ENCODE measurements around the gene RGPD3. TPM values are rescaled to one million over a fixed set of nuclear protein-coding genes. Genes with fewer than 3 reads are reported as not detected.

Gene RGPD3
- total and polyA plus RNA-seq, 2 donors (not counting 1 experiment from before 2014, with no cell fraction given): 0.16 to 0.37 TPM

DNA sequence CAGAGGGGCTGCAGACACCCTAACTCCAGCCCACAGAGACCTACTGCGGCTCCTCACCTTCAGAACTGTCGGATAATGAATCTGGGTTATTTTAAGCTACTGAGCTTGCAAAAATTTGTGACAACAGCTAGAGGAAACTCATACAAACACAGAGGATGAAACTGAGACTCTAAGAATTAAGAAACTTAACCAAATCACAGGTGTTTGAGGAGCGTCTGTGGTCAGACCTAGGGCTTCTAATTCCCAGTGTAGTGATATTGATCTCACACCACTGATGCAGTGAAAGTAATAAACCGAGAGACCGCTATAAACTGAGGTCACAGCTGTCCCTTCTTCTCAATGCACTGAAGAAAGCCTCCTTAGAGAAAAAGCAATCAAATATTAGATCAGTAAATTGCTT is 110.1 kb downstream of the RGPD3 start:
- H3K27me3 Mint-ChIP-seq: peaks cover 22% of the 10 kb centered on the region
- whole genome bisulfite sequencing (ENCODE audit: insufficient coverage): 72% methylated on average over 3 of the region's 5 CpGs
- no peaks in the 10 kb centered on the region for H3K79me2 ChIP-seq (ENCODE audit: control insufficient read depth, insufficient read depth, low read length)
- no peaks in the 10 kb centered on the region for H3K36me3 ChIP-seq (replicated peaks in 1 of 2; ENCODE audit: control extremely low read depth in 1 of 2, control insufficient read depth in 1 of 2, extremely low read depth in 1 of 2, insufficient read depth in 2 of 2, low read length in 1 of 2)
- ATAC-seq (ENCODE audit: low read depth) (no peak), DNase-seq (no peak)
- H2AFZ ChIP-seq (ENCODE audit: insufficient read depth, low read depth, low read length, poor library complexity, severe bottlenecking): no peak overlapping the region
- no peaks in the 10 kb centered on the region for H3K9me3 Mint-ChIP-seq (ENCODE audit: insufficient read depth)
- H3K4me2 ChIP-seq (replicated peaks; ENCODE audit: low read depth, low read length, poor library complexity, severe bottlenecking): no peak overlapping the region
- H3K4me1 Mint-ChIP-seq: no peaks in the 10 kb centered on the region
- no peak overlapping the region for H3K27ac ChIP-seq (ENCODE audit: low read length in 2 of 2)
- CTCF ChIA-PET: no interaction called here
- H4K20me1 ChIP-seq (ENCODE audit: control insufficient read depth, insufficient read depth, low read length, poor library complexity, severe bottlenecking): no peaks in the 10 kb centered on the region
- H3K4me3 Mint-ChIP-seq: no peak overlapping the region
- H3K4me1 ChIP-seq (ENCODE audit: control insufficient read depth in 2 of 2, insufficient read depth in 2 of 2, low read length in 2 of 2): no peaks in the 10 kb centered on the region
- no peak overlapping the region for H3K9ac ChIP-seq (ENCODE audit: low read length)
- no peak overlapping the region for H3K27ac Mint-ChIP-seq
- POLR2A ChIA-PET: no interaction called here
- H3K4me3 ChIP-seq (ENCODE audit: control extremely low read depth in 1 of 5, extremely low read depth in 1 of 5, insufficient read depth in 1 of 5, low read depth in 2 of 5, low read length in 4 of 5): no peak overlapping the region
- H3K27me3 ChIP-seq (replicated peaks in 1 of 4; ENCODE audit: control extremely low read depth in 1 of 4, control insufficient read depth in 3 of 4, insufficient read depth in 4 of 4, low read length in 3 of 4): no peaks in the 10 kb centered on the region
- TF ChIP-seq EZH2 (IDR thresholded peaks at IDR 0.05; ENCODE audit: borderline replicate concordance, insufficient read depth, low read depth, low read length, poor library complexity, severe bottlenecking) (no peak), CTCF (IDR thresholded peaks at IDR 0.05) (no peak)
- no peaks in the 10 kb centered on the region for H3K9me3 ChIP-seq (ENCODE audit: control extremely low read depth in 1 of 3, control insufficient read depth in 2 of 3, insufficient read depth in 1 of 3, low read length in 2 of 3)
- intact Hi-C loops (cut with micrococcal nuclease): no loop called here

DNA sequence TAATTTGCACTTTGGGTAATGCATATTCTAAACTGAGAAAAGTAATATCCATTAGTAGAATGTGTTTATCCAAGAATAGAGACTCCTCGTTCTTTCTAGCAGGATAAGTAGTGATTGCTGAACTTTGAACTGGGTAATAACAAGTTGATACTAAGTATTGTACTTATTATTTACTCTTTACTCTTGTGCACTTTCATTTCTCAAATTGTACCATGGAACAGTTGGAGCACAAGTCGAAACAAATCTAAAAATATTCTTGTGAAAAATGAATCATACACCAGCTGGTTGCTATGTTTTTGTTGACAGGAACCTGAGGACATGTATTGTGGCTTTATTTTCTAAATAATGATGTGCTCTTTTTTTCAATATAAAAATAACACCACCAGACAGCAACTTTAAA is 111.9 kb downstream of the RGPD3 start:
- no peak overlapping the region for H3K4me3 ChIP-seq (ENCODE audit: control extremely low read depth in 1 of 5, extremely low read depth in 1 of 5, insufficient read depth in 1 of 5, low read depth in 2 of 5, low read length in 4 of 5)
- H3K9me3 Mint-ChIP-seq (ENCODE audit: insufficient read depth): no peaks in the 10 kb centered on the region
- H3K27me3 ChIP-seq (replicated peaks in 1 of 4; ENCODE audit: control extremely low read depth in 1 of 4, control insufficient read depth in 3 of 4, insufficient read depth in 4 of 4, low read length in 3 of 4): peaks cover 0 to 4% (median 0%) of the 10 kb centered on the region in 4 experiments
- no peaks in the 10 kb centered on the region for H3K4me1 ChIP-seq (ENCODE audit: control insufficient read depth in 2 of 2, insufficient read depth in 2 of 2, low read length in 2 of 2)
- no peak overlapping the region for H3K27ac ChIP-seq (ENCODE audit: low read length in 2 of 2)
- H3K79me2 ChIP-seq (ENCODE audit: control insufficient read depth, insufficient read depth, low read length): no peaks in the 10 kb centered on the region
- no CpG with 5 or more reads among the region's 2 CpGs for WGBS (ENCODE audit: insufficient coverage)
- no peaks in the 10 kb centered on the region for H3K9me3 ChIP-seq (ENCODE audit: control extremely low read depth in 1 of 3, control insufficient read depth in 2 of 3, insufficient read depth in 1 of 3, low read length in 2 of 3)
- TF ChIP-seq EZH2 (IDR thresholded peaks at IDR 0.05; ENCODE audit: borderline replicate concordance, insufficient read depth, low read depth, low read length, poor library complexity, severe bottlenecking) (no peak), CTCF (IDR thresholded peaks at IDR 0.05) (no peak)
- ATAC-seq (ENCODE audit: low read depth): no peak
- DNase-seq: no peak
- H3K4me2 ChIP-seq (replicated peaks; ENCODE audit: low read depth, low read length, poor library complexity, severe bottlenecking): no peak overlapping the region
- H3K4me1 Mint-ChIP-seq: no peaks in the 10 kb centered on the region
- H2AFZ ChIP-seq (ENCODE audit: insufficient read depth, low read depth, low read length, poor library complexity, severe bottlenecking): no peak overlapping the region
- no peaks in the 10 kb centered on the region for H3K36me3 ChIP-seq (replicated peaks in 1 of 2; ENCODE audit: control extremely low read depth in 1 of 2, control insufficient read depth in 1 of 2, extremely low read depth in 1 of 2, insufficient read depth in 2 of 2, low read length in 1 of 2)
- H4K20me1 ChIP-seq (ENCODE audit: control insufficient read depth, insufficient read depth, low read length, poor library complexity, severe bottlenecking): no peaks in the 10 kb centered on the region
- CTCF ChIA-PET: no interaction called here
- intact Hi-C loops (cut with micrococcal nuclease): no loop called here
- no peak overlapping the region for H3K27ac Mint-ChIP-seq
- H3K4me3 Mint-ChIP-seq: no peak overlapping the region
- POLR2A ChIA-PET: no interaction called here
- peaks cover 14% of the 10 kb centered on the region for H3K27me3 Mint-ChIP-seq
- no peak overlapping the region for H3K9ac ChIP-seq (ENCODE audit: low read length)

Data from B cell (primary cell).